ENCODE data around the gene CXCL1.

CXCL1 gene

DNA sequence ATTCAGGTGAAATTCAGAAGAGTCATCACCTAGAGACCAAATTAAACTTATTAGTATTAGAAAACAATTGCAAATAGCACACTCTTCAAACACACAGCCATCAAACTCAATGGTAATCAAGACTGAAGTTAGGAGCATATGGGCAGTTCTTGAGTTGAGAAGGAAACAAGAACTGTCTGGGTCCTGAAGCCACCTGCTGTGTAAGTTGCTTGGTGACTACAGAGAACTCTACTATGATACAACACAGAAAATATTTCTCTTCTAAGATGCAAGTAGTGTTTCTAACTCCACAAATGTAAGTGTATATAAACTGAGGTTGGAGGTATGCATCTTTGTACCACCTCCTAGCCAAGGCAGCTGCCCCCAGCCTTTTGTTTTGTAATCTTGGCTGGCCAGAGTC lies 16.4 kb upstream of the CXCL1 start:
- DNase-seq (ENCODE audit: low spot score): no peak

DNA sequence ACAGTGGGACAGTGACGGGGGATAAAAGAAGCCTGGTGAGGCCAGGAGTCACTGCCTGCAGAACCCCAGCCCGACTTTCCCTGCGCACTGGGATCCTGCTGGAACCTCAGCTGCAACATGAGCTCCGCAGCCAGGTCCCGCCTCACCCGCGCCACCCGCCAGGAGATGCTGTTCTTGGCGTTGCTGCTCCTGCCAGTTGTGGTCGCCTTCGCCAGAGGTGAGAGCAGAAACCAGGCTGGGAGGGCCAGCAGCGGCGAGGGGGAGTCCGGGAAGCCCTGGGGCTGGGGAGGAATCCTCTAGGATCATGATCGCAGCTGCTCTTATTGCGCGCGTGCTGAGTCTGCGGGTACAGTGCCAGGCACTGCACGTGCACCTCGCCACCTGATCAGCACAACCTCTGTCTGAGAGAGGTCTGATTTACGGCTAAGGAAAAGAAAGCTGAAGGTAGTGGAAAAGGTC lies 15.9 kb upstream of the CXCL1 start, which contains the start of gene PF4V1:
Gene PF4V1 (plus strand): TSS at position 51 of the 459 bp plus-strand sequence. CDS start 67 bp downstream, at position 118.
- DNase-seq (ENCODE audit: low spot score): peak; percentile 63

DNA sequence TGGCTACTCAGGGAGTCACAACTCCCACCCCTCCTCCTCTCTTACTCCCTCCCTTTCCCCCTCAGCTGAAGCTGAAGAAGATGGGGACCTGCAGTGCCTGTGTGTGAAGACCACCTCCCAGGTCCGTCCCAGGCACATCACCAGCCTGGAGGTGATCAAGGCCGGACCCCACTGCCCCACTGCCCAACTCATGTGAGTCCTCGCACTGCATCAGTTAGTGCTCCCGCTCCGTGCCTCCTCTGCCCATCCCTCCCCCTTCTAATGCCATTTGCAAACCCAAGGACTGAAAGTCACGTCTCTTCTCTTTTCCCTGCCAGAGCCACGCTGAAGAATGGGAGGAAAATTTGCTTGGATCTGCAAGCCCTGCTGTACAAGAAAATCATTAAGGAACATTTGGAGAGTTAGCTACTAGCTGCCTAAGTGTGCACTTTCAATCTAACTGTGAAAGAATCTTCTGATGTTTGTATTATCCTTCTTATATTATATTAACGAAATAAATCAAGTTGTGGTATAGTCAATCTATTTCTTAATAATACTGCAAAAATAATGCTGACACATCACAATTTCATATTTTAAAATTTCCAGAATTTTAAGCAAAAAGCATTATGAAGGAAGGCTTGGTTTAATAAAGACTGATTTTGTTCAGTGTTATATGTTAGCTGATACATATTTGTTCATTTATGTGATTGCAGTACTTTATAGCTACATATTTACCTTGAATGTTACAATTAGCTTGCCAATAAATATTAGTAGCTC lies 15.3 kb upstream of the CXCL1 start:
- no peak for DNase-seq (ENCODE audit: low spot score)

DNA sequence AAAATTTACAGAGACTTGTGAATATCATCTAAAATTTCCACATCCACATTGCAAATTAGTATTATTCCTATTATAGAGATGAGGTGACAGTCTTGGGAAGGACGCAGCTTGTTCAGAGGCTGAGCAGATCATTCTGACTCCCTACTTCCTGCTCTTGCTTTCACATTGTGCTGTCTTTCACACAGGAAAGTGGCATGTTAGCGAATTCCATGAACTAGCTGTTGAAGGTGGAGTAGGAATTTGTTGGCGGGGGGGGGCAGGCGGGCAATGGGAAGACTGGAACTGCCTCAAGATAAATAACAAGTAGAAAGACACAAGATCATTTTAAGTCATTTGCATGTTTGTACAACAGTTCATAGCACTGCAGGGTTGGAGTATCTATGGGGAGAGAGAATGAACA lies 13.8 kb upstream of the CXCL1 start:
- no peak for DNase-seq (ENCODE audit: low spot score)

DNA sequence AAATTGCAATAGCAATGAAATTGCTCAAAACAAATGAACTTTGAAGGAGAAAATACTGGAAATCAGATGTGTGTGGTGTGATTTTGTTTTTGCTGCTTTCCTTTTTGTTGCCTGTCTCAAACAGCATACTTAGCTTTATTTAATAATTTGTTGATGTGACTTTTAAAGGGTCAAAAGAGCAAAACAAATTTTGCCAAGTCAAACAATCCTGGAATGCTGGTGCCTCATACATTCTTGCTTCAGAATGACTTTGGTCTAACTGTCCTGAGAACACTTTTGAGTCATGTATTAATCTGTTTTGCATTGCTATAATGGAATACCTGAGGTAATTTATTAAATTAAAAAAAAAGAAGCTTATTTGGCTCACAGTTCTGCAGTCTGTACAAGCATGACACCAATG lies 12.7 kb upstream of the CXCL1 start:
- DNase-seq (ENCODE audit: low spot score): peak; percentile 25

DNA sequence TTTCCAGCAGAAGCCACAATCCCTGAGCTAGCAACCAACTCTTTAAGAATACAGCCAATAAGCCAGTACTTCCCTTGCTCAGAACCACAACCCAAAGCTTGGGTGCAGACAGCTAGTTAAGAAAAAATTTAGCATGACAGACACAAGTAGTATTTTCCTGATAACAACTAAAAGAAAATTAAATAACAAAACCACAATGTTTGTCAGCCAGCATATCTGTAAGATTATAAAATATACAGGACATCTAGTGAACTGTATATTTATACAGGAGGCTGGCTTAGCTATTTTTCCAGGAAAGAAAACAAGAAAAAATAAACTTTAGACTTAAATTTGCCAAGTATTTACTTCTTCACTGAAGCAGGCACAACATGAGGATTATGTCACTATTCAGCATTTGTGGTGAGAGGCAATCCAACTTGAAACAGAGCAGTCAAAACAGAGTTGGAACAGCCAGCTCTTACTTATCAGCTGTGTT lies 9.5 kb upstream of the CXCL1 start:
- DNase-seq (ENCODE audit: low spot score): peak; percentile 38

DNA sequence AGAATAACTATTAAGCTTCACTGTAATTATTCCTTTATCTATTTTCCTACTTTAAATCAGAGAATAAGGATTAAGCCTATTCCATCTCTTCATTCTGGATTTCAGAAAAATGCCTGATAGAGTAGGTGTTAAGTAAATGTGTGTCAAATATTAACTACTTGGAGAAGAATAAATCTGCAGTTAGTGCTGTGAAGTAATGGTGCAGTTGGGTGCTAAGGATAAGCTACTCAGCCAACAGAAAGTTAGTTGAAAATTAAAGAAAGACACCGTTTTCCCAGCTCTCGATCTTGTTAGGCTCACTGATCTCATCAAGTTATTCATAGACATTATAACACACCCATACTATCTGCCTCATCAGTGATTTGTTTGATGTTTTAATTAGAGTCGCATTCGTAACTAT lies 9.0 kb upstream of the CXCL1 start:
- no peak for DNase-seq (ENCODE audit: low spot score)

DNA sequence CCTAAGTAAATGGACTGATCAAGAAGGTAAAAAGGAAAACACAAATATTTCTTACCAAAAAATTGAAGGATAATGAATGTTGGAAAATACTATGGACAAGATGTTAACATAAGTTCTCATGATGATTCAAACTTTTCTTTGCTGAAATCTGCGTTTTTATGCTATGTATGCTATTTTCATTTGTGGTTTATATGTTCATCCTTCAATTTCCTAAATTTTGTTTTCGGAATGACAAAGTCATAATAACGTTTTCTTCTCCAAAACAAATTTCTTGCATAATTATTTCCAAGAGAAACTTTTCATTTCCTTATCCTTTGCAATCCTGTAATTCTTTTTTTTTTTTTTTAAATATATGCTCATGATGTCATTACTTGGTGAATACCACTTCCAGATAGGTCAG lies 8.3 kb upstream of the CXCL1 start:
- no peak for DNase-seq (ENCODE audit: low spot score)

DNA sequence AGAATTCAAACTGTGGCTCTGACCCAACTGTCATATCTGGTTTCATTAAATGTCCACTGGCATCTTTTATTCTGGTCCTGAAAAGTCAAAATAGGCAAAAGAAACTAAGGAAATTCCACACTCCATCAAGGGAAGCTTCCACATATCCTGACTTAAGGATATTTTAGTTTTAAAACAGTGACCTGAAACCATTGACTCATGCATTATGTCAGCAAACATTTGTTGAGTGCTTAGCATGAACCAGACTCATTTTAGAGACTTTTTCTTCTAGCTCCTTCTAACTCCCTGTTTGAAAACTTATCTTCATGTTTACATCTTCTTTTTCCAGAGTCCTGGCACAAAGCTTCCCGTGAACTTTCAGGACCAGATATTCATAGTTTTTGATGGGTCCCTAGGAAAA lies 6.9 kb upstream of the CXCL1 start:
- DNase-seq (ENCODE audit: low spot score): no peak

DNA sequence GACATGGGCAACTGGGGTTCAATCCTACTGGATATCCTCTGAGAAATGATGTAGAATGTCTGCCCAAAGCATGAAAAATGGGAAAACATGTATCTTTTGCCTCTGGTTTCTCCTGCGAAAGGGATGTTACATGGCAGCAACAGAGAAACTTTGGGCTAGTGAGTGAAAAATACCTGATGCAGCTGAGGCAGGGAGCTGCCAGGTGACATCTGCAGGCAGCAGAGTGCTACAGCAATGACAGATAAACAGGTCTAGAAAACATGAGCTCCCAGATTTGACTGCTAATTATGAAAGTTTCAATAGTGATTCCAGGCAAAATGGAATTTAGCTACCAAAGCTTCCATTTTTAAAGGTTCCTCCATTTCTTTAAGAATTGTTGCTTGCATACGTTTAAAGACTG lies 4.8 kb upstream of the CXCL1 start:
- DNase-seq (ENCODE audit: low spot score): no peak

DNA sequence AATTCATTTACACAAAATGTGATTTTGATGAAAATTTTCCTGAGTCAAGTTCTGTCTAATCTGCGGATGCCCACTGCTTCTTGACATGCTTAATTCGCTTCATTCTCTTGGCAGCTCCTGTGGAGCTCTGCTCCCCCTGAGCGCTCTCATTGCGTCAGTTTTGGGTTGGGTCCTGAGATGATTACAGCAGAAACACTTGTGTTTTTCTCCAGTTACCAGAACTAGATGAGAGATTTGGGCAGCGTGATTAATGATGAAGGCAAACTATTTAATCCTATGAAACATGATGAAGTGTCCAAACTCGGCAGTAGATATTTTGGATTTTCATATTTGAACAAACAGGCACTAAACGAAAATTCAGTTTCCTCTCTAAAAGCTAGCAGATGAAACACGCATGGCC lies 4.2 kb upstream of the CXCL1 start:
- peak; percentile 42 for DNase-seq (ENCODE audit: low spot score)

DNA sequence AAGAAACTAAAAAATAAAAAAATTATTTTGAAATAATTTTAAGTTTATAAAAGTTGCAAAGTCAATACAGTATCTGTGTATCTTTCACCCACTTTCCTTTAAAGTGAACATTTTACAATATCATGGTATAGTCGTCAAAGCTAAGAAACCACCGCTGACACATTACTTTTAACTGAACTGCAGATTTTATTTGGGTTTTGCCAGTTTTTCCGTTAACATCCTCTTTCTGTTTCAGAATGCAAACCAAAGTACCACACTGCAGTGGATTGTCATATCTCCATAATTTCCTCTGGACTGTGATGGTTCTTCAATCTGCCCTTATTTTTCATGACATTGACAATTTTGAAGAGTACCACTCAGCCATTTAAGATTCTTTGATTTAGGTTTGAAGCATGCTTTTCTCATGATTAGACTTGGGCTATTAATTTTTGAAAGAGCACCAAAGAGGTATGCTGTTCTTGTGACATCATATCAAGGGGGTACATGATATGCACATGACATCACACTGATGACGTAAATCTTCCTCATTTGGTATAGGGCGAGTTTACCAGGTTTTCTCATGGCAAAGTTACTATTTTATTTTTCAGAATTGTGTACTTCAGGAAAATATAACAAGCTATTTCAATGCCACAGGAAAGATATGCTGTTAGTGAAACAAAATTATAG lies 3.6 kb upstream of the CXCL1 start:
- no peak for DNase-seq (ENCODE audit: low spot score)

DNA sequence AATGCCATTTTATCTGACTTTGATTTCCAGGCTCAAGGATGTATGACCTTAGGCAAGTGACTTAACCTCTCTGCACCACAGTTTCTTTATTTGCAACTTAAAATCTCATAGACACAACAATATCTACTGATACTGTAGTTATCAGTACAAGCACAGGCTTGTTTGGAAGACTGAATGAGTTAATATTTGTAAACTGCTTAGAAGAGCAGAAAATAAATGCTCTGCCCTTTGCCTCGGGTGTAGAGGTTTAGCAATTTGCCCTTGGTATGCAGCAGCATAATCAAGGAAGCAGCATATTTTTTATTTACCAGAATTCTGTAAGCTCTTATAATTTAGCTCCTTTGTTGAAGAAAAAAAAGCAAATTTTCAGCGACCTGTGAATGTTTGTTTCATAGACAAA lies 2.9 kb upstream of the CXCL1 start:
- DNase-seq (ENCODE audit: low spot score): no peak

DNA sequence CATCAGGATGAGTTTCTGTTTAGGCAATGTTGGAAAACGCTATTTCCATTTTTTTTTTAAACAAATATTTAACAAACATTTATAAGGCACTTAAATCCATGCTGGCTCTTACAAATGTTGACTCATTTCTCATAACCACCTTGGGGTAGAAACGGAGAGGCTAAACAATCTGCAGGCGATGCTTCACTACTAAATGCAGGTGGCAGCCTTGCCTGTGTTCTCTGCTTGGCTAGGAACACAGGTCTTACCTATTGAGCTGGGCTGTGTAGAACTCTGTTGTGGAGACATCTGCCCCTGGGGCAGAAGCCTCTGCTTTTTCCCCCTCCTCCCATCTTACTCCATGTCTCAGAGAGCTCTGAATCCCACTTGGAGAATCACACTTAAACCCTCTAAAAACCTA lies 1.4 kb upstream of the CXCL1 start:
- DNase-seq (ENCODE audit: low spot score): no peak

DNA sequence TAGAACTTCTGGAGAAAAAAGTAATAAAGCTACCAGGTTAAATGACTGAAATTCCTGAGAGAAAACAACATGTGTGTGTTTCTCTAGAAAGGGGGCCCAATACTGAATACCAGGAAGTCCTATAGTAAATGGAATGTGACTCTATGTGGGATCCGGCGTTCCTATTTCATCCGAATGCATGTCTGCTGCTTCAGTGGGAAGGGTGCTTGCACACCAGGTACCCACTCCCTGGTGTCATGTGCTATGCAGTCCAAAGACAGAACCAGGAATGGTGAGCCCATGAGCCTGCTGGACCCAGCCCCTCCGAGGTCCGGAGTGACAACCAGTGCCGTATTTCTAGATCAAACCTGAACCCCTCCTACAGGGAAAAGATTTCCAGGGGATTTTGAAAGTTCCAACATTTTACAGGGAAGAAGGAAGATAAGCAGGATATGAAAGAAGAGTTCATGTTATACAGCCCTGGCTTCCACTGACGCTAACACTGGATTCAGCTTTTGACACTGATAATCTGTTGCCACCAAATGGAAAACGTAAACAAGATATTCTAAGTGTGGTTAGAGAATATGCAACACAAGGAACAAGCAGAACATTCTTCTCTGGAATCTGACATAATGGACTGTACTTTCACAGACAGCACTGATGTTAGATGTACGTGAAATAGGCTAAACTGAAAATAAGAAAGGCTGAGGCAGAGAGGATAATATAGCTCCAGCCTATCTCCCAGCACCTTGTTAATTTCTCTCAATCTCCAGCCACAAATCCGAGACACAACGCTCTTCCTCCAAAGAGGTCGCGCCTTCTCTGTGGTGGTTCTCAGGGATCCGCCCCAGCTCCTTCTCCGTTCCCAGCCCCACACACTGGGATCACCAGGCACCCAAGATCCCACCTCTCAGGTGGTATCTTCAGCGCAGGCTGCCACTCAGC lies 725 bp upstream of the CXCL1 start:
- DNase-seq (ENCODE audit: low spot score): peak; percentile 16

DNA sequence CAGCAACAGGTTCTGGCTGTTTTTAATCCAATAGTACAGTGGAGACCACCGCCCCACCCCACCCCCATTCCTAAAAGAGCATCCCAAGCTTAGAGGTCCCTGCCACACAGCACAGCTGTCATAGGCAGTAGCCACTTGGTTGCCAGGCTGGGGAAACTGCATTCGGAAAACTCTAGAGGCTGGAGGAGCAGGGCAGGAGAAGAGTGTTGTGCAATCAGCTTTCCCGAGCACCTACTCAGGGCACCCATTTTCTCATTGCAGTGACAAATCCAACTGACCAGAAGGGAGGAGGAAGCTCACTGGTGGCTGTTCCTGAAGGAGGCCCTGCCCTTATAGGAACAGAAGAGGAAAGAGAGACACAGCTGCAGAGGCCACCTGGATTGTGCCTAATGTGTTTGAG lies 1.1 kb downstream of the CXCL1 start:
- DNase-seq (ENCODE audit: low spot score): no peak

DNA sequence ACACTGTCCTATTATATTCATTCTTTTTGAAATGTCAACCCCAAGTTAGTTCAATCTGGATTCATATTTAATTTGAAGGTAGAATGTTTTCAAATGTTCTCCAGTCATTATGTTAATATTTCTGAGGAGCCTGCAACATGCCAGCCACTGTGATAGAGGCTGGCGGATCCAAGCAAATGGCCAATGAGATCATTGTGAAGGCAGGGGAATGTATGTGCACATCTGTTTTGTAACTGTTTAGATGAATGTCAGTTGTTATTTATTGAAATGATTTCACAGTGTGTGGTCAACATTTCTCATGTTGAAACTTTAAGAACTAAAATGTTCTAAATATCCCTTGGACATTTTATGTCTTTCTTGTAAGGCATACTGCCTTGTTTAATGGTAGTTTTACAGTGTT lies 1.6 kb downstream of the CXCL1 start:
- DNase-seq (ENCODE audit: low spot score): no peak

DNA sequence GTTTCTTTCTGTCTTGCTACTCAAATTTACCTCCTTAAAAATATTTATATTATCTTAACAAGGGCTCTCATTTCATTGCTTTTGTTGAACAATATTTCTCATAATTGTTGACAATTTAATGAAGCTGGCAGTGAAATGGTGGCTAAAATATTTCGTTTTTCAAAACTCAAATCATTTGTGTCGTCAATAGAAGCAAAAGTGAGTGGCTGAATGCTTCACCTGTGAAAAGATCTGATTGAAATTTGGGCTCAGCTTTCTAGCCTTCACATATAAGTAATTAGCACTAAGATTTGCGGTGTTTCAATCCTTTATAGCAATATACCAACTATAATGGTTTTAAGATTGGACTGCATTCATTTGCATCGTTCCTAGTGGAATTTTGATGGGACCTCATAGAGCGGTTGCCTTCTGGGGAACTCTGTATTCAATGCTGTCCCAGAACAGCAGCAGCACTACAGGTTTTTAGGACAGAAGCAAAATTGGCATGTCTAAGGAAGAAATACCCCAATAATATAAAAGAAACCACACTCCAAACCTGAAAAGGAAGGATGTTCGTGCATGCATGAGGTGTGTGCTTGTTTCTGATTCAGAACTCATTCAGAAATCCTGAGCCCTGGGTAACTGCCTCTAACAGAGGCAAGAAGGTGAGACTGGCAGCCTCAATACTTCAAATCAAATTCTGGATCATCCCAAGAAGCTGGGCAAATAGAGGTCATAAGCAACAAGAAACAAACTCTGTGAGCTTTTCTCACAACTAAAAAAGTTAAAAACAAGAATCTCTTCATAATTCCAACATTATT lies 2.5 kb downstream of the CXCL1 start:
- DNase-seq (ENCODE audit: low spot score): no peak

DNA sequence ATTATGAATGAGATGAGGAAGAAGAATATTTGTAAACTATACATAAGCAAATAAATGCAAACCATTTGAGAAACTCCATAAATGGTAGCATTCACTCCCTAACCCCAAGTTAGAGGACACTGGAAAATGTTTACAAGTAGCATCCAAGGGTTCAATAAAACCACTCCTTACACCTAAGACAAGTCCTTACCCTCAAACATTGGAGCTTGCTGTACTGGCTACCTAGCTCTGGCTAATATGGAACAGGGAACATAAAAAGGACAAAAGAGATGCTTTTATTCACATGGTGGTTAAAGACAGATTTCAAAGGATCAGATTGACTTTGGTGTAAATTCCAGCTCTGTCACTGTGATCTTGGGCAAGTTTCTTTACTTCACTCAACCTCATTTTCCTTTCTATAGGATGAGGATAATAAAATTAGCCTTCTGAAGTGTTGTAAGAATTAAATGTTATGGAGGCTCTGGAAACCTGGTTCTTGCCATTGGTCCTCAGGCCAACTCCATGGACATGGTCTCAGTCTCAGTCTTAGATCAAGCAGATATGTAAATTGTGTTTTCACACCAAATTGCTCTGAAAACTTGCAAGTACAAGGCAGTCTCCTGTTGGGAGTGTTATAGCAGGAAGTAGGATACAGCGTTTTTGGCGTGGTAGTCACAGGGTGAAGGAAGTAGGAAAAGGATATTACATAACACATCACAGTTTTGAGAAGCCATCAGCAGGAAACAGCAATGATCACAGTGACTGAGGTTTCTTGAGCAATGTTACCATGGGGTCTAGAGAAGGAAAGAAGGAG lies 3.3 kb downstream of the CXCL1 start:
- no peak for DNase-seq (ENCODE audit: low spot score)

DNA sequence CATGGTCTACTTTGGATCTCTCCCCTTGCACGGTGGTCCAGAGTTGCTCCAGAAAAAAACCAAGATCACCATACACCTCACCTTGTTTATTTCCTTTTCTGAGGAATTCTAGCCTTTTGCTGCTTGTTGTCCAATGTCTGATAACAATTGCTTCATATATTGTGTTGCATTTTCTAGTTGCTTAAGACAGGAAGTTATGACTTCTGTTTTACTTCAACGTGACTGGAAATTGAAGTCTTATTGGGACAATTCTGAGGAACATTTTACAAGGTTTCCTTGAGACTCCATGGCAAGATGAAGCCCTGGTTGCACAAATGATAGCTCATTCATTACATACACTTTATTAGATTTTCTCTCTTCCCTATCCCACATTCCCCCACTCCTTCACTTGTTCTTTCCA lies 5.2 kb downstream of the CXCL1 start:
- DNase-seq (ENCODE audit: low spot score): no peak

DNA sequence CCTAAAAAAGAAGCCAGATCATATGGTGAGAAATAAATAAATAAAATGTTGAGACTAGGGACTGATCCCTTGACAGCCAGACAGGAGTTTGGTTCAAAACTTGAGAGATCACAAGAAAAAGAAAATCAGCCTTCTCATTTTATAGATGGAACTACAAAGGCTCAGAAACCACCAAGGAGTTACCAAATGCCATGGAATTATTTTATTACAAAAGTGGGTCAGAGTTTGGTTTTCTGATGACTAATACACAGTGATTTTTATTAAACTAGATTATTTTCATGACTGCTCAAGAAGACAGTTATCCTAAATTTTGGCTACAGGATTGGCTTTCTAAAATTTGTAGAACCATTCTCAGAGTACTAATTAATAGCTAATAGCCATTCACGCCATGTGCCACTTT lies 6.2 kb downstream of the CXCL1 start:
- DNase-seq (ENCODE audit: low spot score): no peak
